Measurements from ENCODE around the gene ATP1A1.

Gene ATP1A1

DNA sequence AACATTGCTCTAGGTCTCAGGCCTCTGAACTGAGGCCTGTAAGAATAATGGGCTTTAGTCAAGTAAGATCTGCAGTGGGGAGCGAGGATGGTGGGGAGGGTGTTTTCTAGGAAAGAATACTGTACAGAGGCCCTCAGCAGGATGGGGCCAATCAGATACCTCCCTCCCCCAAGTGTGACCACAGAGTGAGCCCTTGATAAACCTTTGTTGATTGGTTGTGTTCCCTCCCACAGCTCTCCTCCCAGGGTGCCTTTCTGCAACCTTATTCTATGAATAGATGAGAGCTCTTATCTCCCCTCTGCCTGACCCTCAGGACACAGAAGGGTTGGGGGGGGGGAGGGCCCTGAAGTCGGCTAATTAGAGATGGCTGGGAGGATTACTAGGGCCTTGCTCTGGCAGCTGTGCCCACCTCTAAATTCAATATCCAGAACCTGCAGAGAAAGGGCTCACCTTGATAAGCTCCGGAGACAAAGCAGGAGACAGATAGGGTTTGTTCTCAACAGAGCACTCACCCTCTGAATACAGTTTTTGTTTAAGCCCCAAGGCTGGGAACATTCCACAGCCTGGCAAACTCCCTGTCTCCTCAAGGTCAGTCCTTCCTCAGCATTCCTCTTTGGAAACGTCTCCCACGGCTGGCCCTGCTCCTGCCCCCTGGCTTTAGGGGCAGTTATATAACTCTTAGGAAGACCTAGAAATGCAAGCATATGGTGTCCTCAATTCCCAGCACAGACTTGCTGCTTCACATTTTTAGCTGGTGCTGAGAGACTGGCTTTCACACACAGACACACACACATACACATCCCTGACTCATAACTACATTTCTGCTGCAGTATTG, 42.9 kb downstream of the ATP1A1 start:
- no peaks in the 10 kb centered on the region for H3K9me3 Mint-ChIP-seq
- no peaks in the 10 kb centered on the region for H3K27me3 Mint-ChIP-seq (ENCODE audit: low read depth)
- H3K36me3 Mint-ChIP-seq (ENCODE audit: low read depth): peaks cover 13% of the 10 kb centered on the region
- H3K4me1 Mint-ChIP-seq (ENCODE audit: low read depth): peaks cover 45% of the 10 kb centered on the region
- H3K27ac Mint-ChIP-seq: no peak overlapping the region
- peak overlapping the region; percentile 41 for H3K4me3 Mint-ChIP-seq

DNA sequence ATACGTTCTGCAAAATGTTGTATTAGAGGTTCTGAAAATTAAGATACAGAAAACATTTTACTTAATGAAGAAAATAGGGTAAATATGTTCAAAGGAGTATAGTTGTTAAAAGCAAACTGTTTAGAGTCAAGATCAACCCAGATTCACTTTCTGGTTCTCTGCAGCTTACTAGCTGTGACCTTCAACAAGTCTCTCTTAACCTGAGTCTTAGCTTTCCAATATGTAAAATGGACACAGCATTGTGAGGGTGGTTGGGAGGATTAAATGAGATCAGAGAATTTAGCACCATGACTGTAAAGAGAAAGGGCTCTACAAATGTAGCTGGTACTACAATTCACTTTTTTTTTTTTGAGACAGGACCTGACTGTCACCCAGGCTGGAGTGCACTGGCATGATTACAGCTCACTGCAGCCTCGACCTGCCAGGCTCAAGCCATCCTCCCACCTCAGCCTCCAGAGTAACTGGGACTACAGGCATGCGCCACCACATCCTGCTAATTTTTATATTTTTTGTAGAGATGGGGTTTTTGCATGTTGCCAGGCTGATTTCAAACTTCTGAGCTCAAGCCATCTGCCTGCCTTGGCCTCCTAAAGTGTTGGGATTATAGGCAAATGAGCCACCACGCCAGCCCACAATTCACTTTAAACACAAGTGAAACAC, 43.9 kb downstream of the ATP1A1 start:
- H3K4me1 Mint-ChIP-seq (ENCODE audit: low read depth): peaks cover 45% of the 10 kb centered on the region

DNA sequence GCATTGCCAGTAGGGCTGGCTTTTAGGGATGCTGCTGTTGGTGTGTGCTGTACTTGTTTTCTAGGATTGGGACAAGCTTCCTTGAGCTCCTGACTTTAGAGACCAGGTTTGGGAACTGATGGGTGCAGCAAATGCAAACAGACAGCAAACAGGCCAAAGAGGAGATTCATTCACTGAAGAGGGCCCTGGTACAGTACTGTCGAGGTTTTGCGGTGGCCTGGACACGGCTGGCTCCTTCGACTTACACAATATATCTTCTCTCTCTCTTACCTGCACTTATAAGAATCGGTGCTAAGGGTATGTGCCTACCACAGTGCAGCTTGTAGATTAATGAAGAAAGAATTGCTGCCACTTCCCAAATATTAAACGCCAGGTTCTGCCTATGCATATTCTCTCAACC, 44.6 kb downstream of the ATP1A1 start:
- peak overlapping the region; percentile 88 for H3K4me3 Mint-ChIP-seq
- peak overlapping the region; percentile 88 for H3K27ac Mint-ChIP-seq
- peaks cover 13% of the 10 kb centered on the region for H3K36me3 Mint-ChIP-seq (ENCODE audit: low read depth)
- no peaks in the 10 kb centered on the region for H3K9me3 Mint-ChIP-seq
- H3K27me3 Mint-ChIP-seq (ENCODE audit: low read depth): peaks cover 12% of the 10 kb centered on the region
- peaks cover 45% of the 10 kb centered on the region for H3K4me1 Mint-ChIP-seq (ENCODE audit: low read depth)

More for the DNA sequence above, 43.9 kb downstream of the ATP1A1 start:
- Mint-ChIP-seq H3K27ac (peak overlapping the region; percentile 67), H3K9me3 (no peaks in the 10 kb centered on the region), H3K4me3 (peak overlapping the region; percentile 88), H3K36me3 (ENCODE audit: low read depth) (peaks cover 13% of the 10 kb centered on the region), H3K27me3 (ENCODE audit: low read depth) (peaks cover 5% of the 10 kb centered on the region)

DNA sequence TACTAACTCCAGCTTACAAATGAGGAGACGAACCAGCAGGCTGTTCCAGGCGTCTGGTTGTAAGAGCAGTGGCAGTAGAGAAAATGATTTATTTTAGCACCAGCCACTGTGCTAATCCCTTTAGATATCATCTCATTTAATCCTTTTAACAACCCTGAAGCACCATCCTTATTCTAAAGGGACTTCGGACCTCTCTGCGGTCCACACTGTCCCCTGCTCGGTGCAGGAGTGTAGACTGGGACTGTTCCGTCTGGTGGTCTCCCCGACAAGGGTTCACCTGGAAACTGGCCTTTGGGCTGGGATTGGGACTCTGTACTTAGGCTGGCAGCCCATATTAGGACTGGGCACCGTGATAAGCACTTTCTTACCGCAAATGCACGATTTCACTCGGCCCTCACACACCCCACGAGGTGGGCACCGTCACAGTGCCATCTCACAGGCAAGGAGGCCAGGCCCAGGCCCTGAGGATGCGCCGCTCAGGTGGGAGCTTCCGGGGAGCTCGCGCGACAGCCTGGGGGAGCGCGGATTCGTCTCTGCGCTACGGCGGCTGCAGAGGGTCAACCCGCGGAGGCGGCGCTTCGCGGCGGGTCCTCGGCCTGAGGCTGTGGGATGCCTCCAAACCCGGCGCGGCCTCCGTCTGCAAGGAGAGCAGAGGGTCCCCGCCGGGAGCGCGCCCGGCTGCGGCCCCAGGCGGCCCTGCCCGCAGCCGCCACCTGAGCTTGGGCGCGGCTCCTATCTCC, 45.2 kb downstream of the ATP1A1 start:
- Mint-ChIP-seq H3K9me3 (no peaks in the 10 kb centered on the region), H3K4me1 (ENCODE audit: low read depth) (peaks cover 41% of the 10 kb centered on the region), H3K27me3 (ENCODE audit: low read depth) (peaks cover 16% of the 10 kb centered on the region), H3K27ac (peak overlapping the region; percentile 88), H3K36me3 (ENCODE audit: low read depth) (peaks cover 13% of the 10 kb centered on the region), H3K4me3 (peak overlapping the region; percentile 88)

DNA sequence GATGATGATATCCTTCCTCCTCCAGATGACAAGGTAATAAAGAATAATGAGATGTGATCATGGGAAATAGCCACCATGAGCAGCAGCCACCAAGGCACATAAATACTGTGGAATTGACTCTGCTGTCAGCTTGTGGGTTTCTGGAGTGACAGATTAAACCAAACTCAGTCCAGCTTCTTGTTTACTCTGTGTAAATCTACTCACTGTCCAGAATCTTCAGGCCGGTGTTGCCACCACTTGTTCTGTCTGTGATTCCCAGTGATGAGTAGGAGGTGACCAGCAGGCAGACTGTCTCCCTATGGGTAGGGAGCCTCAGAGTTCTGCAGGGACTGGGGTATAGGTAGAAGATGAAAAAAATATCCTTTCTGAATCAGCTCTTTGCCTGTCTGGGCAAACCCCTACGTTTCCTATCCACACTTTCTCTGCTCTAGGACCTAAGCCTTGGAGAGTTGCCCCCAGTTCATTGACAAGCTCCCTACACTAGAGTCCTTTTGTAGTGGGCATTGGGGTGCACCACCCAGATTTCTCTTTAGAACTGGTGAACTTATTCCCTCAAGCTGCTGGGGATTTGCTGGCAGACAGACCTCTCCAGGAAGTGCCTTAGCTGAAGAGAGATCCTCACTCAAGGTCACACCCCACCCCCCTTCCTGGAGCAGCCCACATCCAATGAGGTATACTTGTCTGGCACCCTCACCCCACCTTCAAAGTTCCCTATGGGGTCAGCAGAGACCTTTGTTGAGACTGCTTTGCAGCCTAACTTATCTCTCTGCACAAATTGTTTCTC, 47.6 kb downstream of the ATP1A1 start:
- no peak overlapping the region for H3K4me3 Mint-ChIP-seq
- no peaks in the 10 kb centered on the region for H3K9me3 Mint-ChIP-seq
- peaks cover 23% of the 10 kb centered on the region for H3K27me3 Mint-ChIP-seq (ENCODE audit: low read depth)
- H3K27ac Mint-ChIP-seq: no peak overlapping the region
- peaks cover 30% of the 10 kb centered on the region for H3K4me1 Mint-ChIP-seq (ENCODE audit: low read depth)
- peaks cover under 1% of the 10 kb centered on the region for H3K36me3 Mint-ChIP-seq (ENCODE audit: low read depth)

DNA sequence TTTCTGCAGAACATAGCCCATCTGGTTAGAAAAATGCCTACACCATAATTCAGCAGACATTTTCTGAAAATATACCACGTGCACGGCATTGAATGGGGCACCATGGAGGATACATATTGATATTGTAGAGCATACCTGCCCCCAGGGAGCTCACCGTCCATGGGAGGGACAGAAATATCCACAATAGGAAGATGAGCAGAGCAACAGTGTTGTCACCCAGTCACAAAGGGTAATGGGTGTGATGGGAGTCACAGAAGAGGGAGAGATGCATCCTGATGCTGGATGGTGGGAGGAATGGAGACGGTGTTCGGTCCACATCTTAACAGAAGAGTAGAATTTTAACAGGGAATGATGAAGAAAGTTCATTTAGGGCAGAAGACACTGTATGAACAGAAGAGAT, 51.4 kb downstream of the ATP1A1 start:
- no peak overlapping the region for H3K4me3 Mint-ChIP-seq

DNA sequence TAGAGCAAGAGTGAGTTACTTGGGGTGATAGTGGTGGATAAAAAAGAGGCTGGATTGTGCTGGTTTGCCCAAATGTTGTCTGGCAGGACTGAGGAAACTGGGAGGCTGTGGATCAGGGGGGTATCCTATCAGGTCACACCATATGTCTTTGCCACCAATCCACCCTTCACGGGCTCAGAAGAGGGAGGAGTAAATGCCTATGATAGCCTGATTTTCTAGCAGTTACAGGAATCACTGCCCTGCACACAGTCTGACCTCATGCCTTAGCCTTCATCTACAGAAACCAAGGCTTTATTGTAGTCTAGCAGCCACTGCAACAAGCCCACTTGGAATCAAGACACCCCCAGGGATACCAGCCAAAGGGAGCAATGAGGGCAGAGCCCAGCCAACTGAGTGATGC, 51.8 kb downstream of the ATP1A1 start:
- peaks cover 27% of the 10 kb centered on the region for H3K27me3 Mint-ChIP-seq (ENCODE audit: low read depth)
- H3K4me3 Mint-ChIP-seq: no peak overlapping the region
- no peaks in the 10 kb centered on the region for H3K36me3 Mint-ChIP-seq (ENCODE audit: low read depth)
- no peak overlapping the region for H3K27ac Mint-ChIP-seq
- H3K9me3 Mint-ChIP-seq: no peaks in the 10 kb centered on the region
- peaks cover 4% of the 10 kb centered on the region for H3K4me1 Mint-ChIP-seq (ENCODE audit: low read depth)

More for the DNA sequence above, 51.4 kb downstream of the ATP1A1 start:
- Mint-ChIP-seq H3K27ac (no peak overlapping the region), H3K27me3 (ENCODE audit: low read depth) (peaks cover 23% of the 10 kb centered on the region), H3K4me1 (ENCODE audit: low read depth) (peaks cover 4% of the 10 kb centered on the region), H3K36me3 (ENCODE audit: low read depth) (no peaks in the 10 kb centered on the region), H3K9me3 (no peaks in the 10 kb centered on the region)

DNA sequence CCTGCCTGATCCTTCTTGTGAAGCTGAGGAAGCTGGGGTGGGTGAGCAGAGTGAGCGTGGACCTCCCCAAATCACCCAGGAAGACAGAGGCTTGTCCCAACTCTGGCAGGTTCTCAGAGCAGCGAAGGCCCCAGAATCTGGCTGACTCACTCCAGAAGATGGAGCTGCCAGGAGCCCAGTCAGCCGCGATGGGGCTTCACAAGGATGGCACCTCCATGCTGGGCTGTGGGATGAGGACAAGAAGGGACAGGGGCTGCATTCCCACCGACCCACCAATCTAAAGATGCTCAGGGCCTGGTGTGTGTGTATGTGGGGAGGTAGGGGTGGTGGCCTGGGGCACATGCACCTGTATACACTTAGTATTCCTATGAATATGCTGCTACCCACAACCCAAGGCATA, 52.9 kb downstream of the ATP1A1 start:
- H3K9me3 Mint-ChIP-seq: no peaks in the 10 kb centered on the region
- no peaks in the 10 kb centered on the region for H3K4me1 Mint-ChIP-seq (ENCODE audit: low read depth)
- no peaks in the 10 kb centered on the region for H3K36me3 Mint-ChIP-seq (ENCODE audit: low read depth)
- no peak overlapping the region for H3K27ac Mint-ChIP-seq
- no peak overlapping the region for H3K4me3 Mint-ChIP-seq
- peaks cover 37% of the 10 kb centered on the region for H3K27me3 Mint-ChIP-seq (ENCODE audit: low read depth)

DNA sequence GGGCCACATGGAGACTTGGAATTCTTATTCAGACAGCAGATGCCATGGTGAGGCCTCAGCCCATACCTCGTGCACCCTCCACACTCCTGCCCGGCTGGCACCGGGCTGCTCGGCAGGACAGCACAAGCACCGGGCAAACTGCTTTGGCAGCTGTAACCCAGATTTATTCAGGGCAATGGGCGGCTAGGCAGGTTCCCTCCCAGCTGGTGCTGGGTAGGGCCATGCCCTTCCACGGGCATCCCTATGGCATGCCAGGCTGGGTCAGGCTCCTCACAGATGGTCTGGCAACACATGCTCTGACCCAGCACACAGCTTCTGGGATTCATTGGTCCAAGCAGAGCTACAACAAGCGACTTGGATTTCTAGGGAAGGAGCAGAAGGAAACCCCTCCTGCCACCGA, 53.4 kb downstream of the ATP1A1 start:
- H3K27ac Mint-ChIP-seq: no peak overlapping the region
- peaks cover 34% of the 10 kb centered on the region for H3K27me3 Mint-ChIP-seq (ENCODE audit: low read depth)
- H3K4me1 Mint-ChIP-seq (ENCODE audit: low read depth): no peaks in the 10 kb centered on the region
- H3K4me3 Mint-ChIP-seq: no peak overlapping the region
- H3K36me3 Mint-ChIP-seq (ENCODE audit: low read depth): no peaks in the 10 kb centered on the region
- no peaks in the 10 kb centered on the region for H3K9me3 Mint-ChIP-seq

DNA sequence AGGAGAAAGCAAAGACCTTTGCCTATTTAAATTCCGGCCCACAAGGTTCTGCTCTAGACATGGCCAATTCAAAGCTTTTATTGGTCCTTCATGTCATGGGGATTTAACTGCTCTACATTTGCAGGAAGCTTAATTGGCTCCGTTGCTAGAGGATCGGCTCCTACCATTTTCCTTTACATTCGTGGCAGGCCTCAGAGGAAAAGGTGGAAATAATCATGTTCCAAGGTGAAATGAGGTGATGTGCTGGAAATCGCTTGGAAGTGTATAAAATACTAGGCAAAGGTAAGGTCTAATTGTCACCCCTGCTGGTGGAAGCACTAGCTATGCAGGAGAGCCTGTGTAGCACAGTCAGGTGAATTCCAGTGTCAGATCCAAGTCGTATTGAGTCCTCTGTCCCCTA, 55.5 kb downstream of the ATP1A1 start:
- Mint-ChIP-seq H3K4me1 (ENCODE audit: low read depth) (no peaks in the 10 kb centered on the region), H3K9me3 (no peaks in the 10 kb centered on the region), H3K4me3 (no peak overlapping the region), H3K27me3 (ENCODE audit: low read depth) (peaks cover 21% of the 10 kb centered on the region), H3K27ac (no peak overlapping the region), H3K36me3 (ENCODE audit: low read depth) (no peaks in the 10 kb centered on the region)

DNA sequence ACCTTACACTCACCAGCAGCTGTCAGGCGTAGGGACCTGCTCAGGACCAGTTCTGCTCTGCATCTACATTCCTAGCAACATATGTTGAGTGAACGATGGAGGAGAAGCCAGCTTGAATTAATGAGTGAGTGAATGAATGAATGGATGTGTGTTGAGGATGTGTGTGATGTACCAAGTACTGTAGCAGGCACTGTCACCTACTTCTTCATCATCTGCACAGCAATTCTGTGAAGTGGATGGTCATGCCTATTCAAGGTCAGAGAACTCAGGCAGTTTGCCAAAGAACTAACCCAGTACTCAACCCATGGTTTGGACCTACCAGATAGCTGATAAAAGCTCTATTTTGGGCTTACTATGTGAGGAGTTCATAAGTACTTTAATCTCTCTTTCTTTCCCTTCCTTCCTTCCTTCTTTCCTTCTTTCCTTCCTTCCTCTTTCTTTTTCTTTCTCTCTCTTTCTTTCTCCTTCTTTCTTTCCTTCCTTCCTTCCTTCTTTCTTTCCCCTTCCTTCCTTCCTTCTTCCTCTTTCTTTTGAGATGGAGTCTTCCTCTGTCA, 56.9 kb downstream of the ATP1A1 start:
- Mint-ChIP-seq H3K36me3 (ENCODE audit: low read depth) (no peaks in the 10 kb centered on the region), H3K27ac (no peak overlapping the region), H3K9me3 (no peaks in the 10 kb centered on the region), H3K4me1 (ENCODE audit: low read depth) (no peaks in the 10 kb centered on the region), H3K27me3 (ENCODE audit: low read depth) (peaks cover 13% of the 10 kb centered on the region), H3K4me3 (no peak overlapping the region)

DNA sequence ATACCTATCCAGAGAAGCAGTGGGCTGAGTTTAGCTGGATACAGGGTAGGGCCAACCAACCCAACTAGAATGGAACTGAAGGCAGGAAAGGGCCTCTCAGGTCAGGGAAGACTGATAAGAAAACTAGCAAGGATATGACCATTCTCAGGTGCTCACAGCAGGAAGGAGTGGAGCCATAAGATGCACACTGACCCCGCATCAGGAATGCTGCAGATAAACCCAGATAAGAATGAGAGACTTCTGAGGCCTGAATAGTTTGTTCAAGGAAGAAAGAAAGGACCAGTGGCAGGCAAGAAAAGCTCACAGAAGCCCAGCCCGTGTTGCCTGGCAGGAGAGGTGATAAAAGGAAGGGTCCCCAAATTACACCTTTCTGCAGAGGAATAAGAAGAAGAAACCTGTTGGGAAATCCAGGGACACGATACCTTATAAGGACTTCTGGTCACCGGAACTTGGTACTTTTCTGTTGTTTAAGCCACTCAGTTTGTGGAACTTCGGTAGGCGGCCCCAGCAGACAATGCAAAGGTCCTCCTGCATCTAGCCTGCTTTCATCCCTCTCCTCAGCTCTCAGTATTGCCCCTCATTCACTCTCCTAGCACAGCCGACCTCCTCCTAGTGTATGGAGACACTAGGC, 58.9 kb downstream of the ATP1A1 start:
- Mint-ChIP-seq H3K36me3 (ENCODE audit: low read depth) (no peaks in the 10 kb centered on the region), H3K27me3 (ENCODE audit: low read depth) (peaks cover 13% of the 10 kb centered on the region), H3K27ac (no peak overlapping the region), H3K4me3 (no peak overlapping the region), H3K9me3 (no peaks in the 10 kb centered on the region), H3K4me1 (ENCODE audit: low read depth) (no peaks in the 10 kb centered on the region)

DNA sequence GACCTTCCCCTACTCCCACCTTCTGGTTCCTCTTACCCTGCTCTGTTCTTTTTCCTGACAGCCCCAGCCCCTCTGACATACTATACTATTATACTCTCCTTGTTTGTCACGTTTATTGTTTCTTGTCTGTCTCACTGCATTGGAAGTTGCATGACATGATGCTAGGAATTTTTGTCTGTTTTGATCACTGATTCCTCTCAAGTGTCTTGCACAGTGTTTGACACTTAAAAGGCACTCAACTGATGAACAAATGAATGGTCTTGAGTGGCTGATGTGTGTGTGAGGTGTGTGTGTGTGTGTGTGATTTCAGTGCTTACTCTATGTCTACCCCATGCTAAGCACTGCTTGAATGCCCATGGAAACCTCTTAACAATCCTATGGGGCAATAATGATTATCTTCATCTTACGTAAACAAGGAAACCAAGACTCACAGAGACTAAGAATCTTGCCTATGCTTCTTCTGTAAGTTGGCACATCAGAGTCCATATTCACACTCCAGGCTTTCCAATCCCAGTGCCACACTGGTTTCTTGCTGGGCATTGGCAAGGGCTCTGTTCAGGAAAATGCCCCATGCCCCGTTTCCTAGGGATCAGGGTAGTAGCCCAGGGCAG, 59.7 kb downstream of the ATP1A1 start:
- H3K4me3 Mint-ChIP-seq: no peak overlapping the region

More for the DNA sequence above, 59.7 kb downstream of the ATP1A1 start:
- peaks cover 20% of the 10 kb centered on the region for H3K27me3 Mint-ChIP-seq (ENCODE audit: low read depth)
- H3K36me3 Mint-ChIP-seq (ENCODE audit: low read depth): no peaks in the 10 kb centered on the region
- H3K4me1 Mint-ChIP-seq (ENCODE audit: low read depth): no peaks in the 10 kb centered on the region
- H3K9me3 Mint-ChIP-seq: no peaks in the 10 kb centered on the region
- no peak overlapping the region for H3K27ac Mint-ChIP-seq
